ENCODE results near the gene ASB8. TPM values are rescaled to one million over a fixed set of nuclear protein-coding genes. Genes with fewer than 3 reads are reported as not detected.

ASB8 gene
- total RNA-seq, 2 donors from 2014 or later = 20.7 to 45.3 TPM

DNA sequence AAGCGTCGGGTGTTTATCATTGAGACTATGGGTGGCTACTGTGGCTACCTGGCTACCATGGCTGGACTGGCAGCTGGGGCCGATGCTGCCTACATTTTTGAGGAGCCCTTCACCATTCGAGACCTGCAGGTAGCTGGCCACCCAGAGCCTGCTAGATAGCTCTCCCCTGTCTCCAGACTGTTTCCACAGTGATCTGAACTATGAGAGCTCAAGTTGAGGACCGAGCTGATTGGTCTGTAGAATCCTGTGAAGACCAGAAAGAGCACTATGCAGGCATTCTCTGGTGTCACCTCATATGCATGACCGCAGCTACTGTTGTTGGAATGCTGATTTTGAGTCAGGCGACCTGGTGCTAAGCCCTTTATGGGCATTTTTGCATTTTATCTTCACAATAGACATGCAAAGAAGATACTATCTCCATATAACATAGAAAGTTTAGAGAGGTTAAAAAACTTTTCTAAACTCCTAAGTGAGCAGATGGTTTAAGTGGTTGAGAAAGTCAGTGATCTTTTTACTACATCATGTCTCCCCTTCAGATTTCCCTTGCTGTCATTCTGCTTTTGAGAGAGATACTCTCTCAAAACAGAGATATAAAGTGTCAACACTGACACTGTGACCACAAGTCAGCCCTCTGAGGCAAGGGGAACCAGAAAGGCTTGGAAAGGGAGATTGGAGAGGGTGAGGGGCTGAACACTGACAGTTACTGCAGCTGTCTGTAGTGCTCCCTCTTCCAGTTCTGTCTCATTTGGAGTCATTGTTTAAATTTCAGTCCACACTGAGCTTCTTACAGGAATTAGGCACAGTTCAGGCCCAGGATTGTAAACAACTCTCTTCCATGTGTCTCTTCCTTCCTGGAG is 14.3 kb downstream of the ASB8 start:
- no peak overlapping the region for H3K27ac ChIP-seq
- no peak for DNase-seq (ENCODE audit: low spot score)
- H3K27me3 ChIP-seq (replicated peaks; ENCODE audit: insufficient read depth) = no peaks in the 10 kb centered on the region
- TF ChIP-seq, protein P1, sequence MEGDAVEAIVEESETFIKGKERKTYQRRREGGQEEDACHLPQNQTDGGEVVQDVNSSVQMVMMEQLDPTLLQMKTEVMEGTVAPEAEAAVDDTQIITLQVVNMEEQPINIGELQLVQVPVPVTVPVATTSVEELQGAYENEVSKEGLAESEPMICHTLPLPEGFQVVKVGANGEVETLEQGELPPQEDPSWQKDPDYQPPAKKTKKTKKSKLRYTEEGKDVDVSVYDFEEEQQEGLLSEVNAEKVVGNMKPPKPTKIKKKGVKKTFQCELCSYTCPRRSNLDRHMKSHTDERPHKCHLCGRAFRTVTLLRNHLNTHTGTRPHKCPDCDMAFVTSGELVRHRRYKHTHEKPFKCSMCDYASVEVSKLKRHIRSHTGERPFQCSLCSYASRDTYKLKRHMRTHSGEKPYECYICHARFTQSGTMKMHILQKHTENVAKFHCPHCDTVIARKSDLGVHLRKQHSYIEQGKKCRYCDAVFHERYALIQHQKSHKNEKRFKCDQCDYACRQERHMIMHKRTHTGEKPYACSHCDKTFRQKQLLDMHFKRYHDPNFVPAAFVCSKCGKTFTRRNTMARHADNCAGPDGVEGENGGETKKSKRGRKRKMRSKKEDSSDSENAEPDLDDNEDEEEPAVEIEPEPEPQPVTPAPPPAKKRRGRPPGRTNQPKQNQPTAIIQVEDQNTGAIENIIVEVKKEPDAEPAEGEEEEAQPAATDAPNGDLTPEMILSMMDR (IDR thresholded peaks at IDR 0.05) = no peak
- no peak for ATAC-seq (ENCODE audit: insufficient number of reproducible peaks, low FRiP score, low read depth)
- no peaks in the 10 kb centered on the region for H3K9me3 ChIP-seq
- H3K4me3 ChIP-seq = no peak overlapping the region
- peaks cover 78% of the 10 kb centered on the region for H3K36me3 ChIP-seq
- H3K4me1 ChIP-seq (ENCODE audit: control insufficient read depth in 1 of 2, low read depth in 2 of 2) = no peaks in the 10 kb centered on the region

DNA sequence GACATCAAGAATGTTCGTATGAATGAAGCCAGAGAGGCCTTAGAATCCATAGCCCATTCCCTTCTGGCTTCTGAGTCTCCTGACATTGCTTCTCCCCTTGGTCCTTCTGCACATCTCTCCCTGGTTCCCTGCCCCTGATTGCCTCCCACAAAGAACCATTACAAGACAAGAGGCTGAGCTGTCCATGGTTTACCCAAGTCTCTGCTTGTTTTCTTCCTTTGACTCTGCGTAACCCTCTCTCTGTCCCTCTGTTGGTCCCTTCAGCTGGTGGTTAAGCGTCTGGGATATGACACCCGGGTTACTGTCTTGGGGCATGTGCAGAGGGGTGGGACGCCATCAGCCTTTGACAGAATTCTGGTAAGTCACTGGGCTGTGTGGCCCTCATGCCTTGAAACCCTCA is 22.3 kb downstream of the ASB8 start:
- no peaks in the 10 kb centered on the region for H3K4me1 ChIP-seq (ENCODE audit: control insufficient read depth in 1 of 2, low read depth in 2 of 2)
- no peaks in the 10 kb centered on the region for H3K9me3 ChIP-seq
- ATAC-seq (ENCODE audit: insufficient number of reproducible peaks, low FRiP score, low read depth) = no peak
- TF ChIP-seq, protein P1 (IDR thresholded peaks at IDR 0.05) = no peak
- no peak for DNase-seq (ENCODE audit: low spot score)
- no peak overlapping the region for H3K27ac ChIP-seq
- no peak overlapping the region for H3K4me3 ChIP-seq
- peaks cover 65% of the 10 kb centered on the region for H3K36me3 ChIP-seq
- H3K27me3 ChIP-seq (replicated peaks; ENCODE audit: insufficient read depth) = no peaks in the 10 kb centered on the region

DNA sequence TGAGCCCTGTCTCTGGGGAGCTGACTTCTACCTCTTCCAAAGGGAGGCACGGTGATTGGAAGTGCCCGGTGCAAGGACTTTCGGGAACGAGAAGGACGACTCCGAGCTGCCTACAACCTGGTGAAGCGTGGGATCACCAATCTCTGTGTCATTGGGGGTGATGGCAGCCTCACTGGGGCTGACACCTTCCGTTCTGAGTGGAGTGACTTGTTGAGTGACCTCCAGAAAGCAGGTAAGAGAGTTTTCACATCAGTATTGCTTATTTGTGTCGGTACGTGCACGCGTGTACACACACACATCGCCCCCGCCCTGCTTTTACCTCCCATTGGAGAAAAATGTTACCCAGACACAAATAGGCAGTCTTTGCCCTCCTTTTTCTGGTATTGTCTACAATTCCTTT is 24.5 kb downstream of the ASB8 start:
- Histone ChIP-seq H3K4me3 (no peak overlapping the region), H3K9me3 (no peaks in the 10 kb centered on the region), H3K27me3 (replicated peaks; ENCODE audit: insufficient read depth) (no peaks in the 10 kb centered on the region), H3K36me3 (peaks cover 47% of the 10 kb centered on the region), H3K4me1 (ENCODE audit: control insufficient read depth in 1 of 2, low read depth in 2 of 2) (no peaks in the 10 kb centered on the region), H3K27ac (no peak overlapping the region)
- no peak for DNase-seq (ENCODE audit: low spot score)
- no peak for ATAC-seq (ENCODE audit: insufficient number of reproducible peaks, low FRiP score, low read depth)
- TF ChIP-seq, protein P1 (IDR thresholded peaks at IDR 0.05) = no peak

DNA sequence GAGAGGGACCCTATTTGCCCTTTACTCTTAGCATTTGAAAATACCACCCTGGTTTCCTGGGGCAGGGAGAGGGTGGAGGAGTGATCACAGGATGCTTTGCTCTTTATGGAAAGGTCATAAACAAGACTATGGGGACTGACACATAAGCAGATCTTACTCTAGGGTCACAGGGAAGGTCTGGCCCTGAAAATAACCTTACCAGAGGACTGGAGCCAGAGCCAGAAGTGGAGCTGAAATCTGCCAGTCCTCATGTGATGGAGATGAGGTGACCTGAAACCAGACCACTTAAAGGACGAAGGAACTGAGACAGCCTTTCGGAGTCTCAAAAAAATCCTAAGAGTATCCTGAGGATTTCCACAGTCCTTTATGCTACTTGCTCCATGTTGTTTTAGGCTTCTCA is 25.8 kb downstream of the ASB8 start:
- DNase-seq (ENCODE audit: low spot score) = no peak
- Histone ChIP-seq H3K4me3 (no peak overlapping the region), H3K9me3 (no peaks in the 10 kb centered on the region), H3K4me1 (ENCODE audit: control insufficient read depth in 1 of 2, low read depth in 2 of 2) (no peaks in the 10 kb centered on the region), H3K27ac (no peak overlapping the region), H3K36me3 (peaks cover 42% of the 10 kb centered on the region), H3K27me3 (replicated peaks; ENCODE audit: insufficient read depth) (no peaks in the 10 kb centered on the region)
- ATAC-seq (ENCODE audit: insufficient number of reproducible peaks, low FRiP score, low read depth) = no peak
- TF ChIP-seq, protein P1 (IDR thresholded peaks at IDR 0.05) = no peak

DNA sequence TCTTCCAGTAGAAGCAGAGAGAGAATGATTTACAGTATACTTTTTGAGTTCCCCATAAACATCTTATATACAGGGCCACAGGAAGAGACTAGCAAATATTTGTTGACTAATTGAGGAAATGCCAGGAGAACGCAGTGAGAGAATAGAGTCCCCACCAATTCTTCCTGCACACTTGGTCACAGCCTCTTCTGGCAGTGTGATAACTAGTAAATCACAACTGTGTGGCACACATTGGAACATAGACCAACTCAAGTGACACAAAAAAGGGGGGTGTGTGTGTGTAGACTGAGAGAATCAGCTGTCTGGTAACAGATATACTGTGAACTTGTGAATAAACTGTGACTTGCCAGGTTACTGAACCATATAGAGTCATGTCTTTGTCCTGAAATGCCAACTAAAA is 27.9 kb downstream of the ASB8 start:
- Histone ChIP-seq H3K9me3 (no peaks in the 10 kb centered on the region), H3K4me3 (no peak overlapping the region), H3K27me3 (replicated peaks; ENCODE audit: insufficient read depth) (no peaks in the 10 kb centered on the region), H3K4me1 (ENCODE audit: control insufficient read depth in 1 of 2, low read depth in 2 of 2) (no peaks in the 10 kb centered on the region), H3K36me3 (peaks cover 35% of the 10 kb centered on the region), H3K27ac (no peak overlapping the region)
- DNase-seq (ENCODE audit: low spot score) (no peak), ATAC-seq (ENCODE audit: insufficient number of reproducible peaks, low FRiP score, low read depth) (no peak)
- TF ChIP-seq, protein P1 (IDR thresholded peaks at IDR 0.05) = no peak
